Measurements from ENCODE around the gene PGM1.

Gene PGM1

DNA sequence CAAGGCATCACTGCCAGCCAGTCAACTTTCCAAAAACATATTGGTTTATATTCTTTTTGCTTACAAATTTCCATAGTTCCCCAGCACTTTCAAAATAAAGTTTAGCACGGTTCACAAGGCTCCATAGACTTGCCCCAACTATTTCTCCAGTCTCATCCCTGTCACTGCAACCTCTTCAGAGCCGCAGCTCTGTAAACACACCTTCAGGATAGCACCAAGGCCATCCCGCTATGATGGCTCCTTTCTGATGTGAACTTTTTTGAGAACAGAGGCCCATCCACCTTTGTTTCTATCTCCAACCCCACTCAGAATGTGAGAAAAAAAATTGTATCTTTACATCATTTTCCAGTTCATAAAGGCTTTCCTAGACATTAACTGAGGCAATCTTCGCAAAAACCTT lies 26.3 kb downstream of the PGM1 start:
- Histone ChIP-seq H3K9me3 (ENCODE audit: insufficient read depth, low read depth, low read length) (no peaks in the 10 kb centered on the region), H3K9me2 (replicated peaks; ENCODE audit: low read depth, low read length) (no peaks in the 10 kb centered on the region)

GRCh38 chr1:63620671-63621070 lies 27.5 kb downstream of the PGM1 start:
- H3K9ac ChIP-seq (ENCODE audit: low read depth, low read length, poor library complexity, severe bottlenecking) = no peak overlapping the region
- no peaks in the 10 kb centered on the region for H3K9me3 ChIP-seq (ENCODE audit: insufficient read depth, low read depth, low read length)
- peaks cover 23% of the 10 kb centered on the region; the same call in 1 of the 2 replicates for H3K79me2 ChIP-seq (ENCODE audit: insufficient read depth, low read length)
- H4K20me1 ChIP-seq (ENCODE audit: insufficient read depth, low read length, poor library complexity, severe bottlenecking) = no peaks in the 10 kb centered on the region
- H3F3A ChIP-seq (ENCODE audit: low read depth) = no peaks in the 10 kb centered on the region
- no peaks in the 10 kb centered on the region for H3K9me2 ChIP-seq (replicated peaks; ENCODE audit: low read depth, low read length)
- H3K36me3 ChIP-seq (ENCODE audit: insufficient read depth, low read length) = peaks cover 7% of the 10 kb centered on the region; the same call in 1 of the 2 replicates
- H3K4me2 ChIP-seq (ENCODE audit: low read depth, low read length, poor library complexity, severe bottlenecking) = no peak overlapping the region
- no peak overlapping the region for H2AFZ ChIP-seq (ENCODE audit: low read length)
- H3K27me3 ChIP-seq (ENCODE audit: insufficient read depth, low read length, poor library complexity, severe bottlenecking) = no peaks in the 10 kb centered on the region
- TF ChIP-seq, protein P1, sequence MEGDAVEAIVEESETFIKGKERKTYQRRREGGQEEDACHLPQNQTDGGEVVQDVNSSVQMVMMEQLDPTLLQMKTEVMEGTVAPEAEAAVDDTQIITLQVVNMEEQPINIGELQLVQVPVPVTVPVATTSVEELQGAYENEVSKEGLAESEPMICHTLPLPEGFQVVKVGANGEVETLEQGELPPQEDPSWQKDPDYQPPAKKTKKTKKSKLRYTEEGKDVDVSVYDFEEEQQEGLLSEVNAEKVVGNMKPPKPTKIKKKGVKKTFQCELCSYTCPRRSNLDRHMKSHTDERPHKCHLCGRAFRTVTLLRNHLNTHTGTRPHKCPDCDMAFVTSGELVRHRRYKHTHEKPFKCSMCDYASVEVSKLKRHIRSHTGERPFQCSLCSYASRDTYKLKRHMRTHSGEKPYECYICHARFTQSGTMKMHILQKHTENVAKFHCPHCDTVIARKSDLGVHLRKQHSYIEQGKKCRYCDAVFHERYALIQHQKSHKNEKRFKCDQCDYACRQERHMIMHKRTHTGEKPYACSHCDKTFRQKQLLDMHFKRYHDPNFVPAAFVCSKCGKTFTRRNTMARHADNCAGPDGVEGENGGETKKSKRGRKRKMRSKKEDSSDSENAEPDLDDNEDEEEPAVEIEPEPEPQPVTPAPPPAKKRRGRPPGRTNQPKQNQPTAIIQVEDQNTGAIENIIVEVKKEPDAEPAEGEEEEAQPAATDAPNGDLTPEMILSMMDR (conservative IDR thresholded peaks at IDR 0.05; ENCODE audit: low read length) = no peak
- no peak for TF ChIP-seq EZH2phosphoT487 (IDR thresholded peaks at IDR 0.05; ENCODE audit: borderline replicate concordance)
- H3K4me1 ChIP-seq (ENCODE audit: insufficient read depth, low read length, poor library complexity, severe bottlenecking) = peaks cover 5% of the 10 kb centered on the region
- H3K4me3 ChIP-seq (ENCODE audit: low read length, poor library complexity, severe bottlenecking) = no peak overlapping the region

More for the DNA sequence above, 26.3 kb downstream of the PGM1 start:
- Histone ChIP-seq H3K4me1 (ENCODE audit: insufficient read depth, low read length, poor library complexity, severe bottlenecking) (no peaks in the 10 kb centered on the region), H3F3A (ENCODE audit: low read depth) (no peaks in the 10 kb centered on the region), H4K20me1 (ENCODE audit: insufficient read depth, low read length, poor library complexity, severe bottlenecking) (no peaks in the 10 kb centered on the region), H3K4me3 (ENCODE audit: low read length, poor library complexity, severe bottlenecking) (no peak overlapping the region), H3K36me3 (ENCODE audit: insufficient read depth, low read length) (peaks cover 14% of the 10 kb centered on the region; the same call in 1 of the 2 replicates), H3K4me2 (ENCODE audit: low read depth, low read length, poor library complexity, severe bottlenecking) (no peak overlapping the region), H3K9ac (ENCODE audit: low read depth, low read length, poor library complexity, severe bottlenecking) (no peak overlapping the region), H3K79me2 (ENCODE audit: insufficient read depth, low read length) (peaks cover 23% of the 10 kb centered on the region; the same call in 1 of the 2 replicates), H3K27me3 (ENCODE audit: insufficient read depth, low read length, poor library complexity, severe bottlenecking) (no peaks in the 10 kb centered on the region), H2AFZ (ENCODE audit: low read length) (no peak overlapping the region)
- TF ChIP-seq, protein P1 (conservative IDR thresholded peaks at IDR 0.05; ENCODE audit: low read length) = no peak
- no peak for TF ChIP-seq EZH2phosphoT487 (IDR thresholded peaks at IDR 0.05; ENCODE audit: borderline replicate concordance)

DNA sequence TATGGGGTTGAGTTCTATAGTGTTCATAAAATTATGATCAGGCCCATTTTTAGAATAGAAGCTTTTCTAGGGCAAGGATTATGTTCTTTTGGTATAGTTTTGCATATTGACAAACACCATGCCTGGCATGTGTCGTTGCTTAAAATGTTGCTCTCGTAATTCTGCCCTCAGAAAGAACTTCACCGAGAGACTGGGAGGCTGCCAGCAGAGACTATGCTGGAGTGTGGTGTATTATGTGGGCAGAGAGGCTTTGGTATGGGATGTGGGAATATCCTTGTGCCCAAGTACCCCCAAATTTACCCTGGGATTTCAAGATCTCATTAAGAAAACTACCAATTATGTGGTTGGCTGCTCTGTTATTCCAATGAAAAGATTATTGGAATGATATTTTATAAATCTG lies 27.9 kb downstream of the PGM1 start:
- no peaks in the 10 kb centered on the region for H3F3A ChIP-seq (ENCODE audit: low read depth)
- no peak overlapping the region for H3K9ac ChIP-seq (ENCODE audit: low read depth, low read length, poor library complexity, severe bottlenecking)
- no peak overlapping the region for H3K4me2 ChIP-seq (ENCODE audit: low read depth, low read length, poor library complexity, severe bottlenecking)
- no peak overlapping the region for H3K4me3 ChIP-seq (ENCODE audit: low read length, poor library complexity, severe bottlenecking)
- peaks cover 7% of the 10 kb centered on the region; the same call in 1 of the 2 replicates for H3K36me3 ChIP-seq (ENCODE audit: insufficient read depth, low read length)
- no peak for TF ChIP-seq EZH2phosphoT487 (IDR thresholded peaks at IDR 0.05; ENCODE audit: borderline replicate concordance)
- TF ChIP-seq, protein P1 (conservative IDR thresholded peaks at IDR 0.05; ENCODE audit: low read length) = no peak
- H4K20me1 ChIP-seq (ENCODE audit: insufficient read depth, low read length, poor library complexity, severe bottlenecking) = no peaks in the 10 kb centered on the region
- peaks cover 23% of the 10 kb centered on the region; the same call in 1 of the 2 replicates for H3K79me2 ChIP-seq (ENCODE audit: insufficient read depth, low read length)
- H3K9me2 ChIP-seq (replicated peaks; ENCODE audit: low read depth, low read length) = no peaks in the 10 kb centered on the region
- peaks cover 9% of the 10 kb centered on the region for H3K4me1 ChIP-seq (ENCODE audit: insufficient read depth, low read length, poor library complexity, severe bottlenecking)
- H2AFZ ChIP-seq (ENCODE audit: low read length) = no peak overlapping the region
- H3K27me3 ChIP-seq (ENCODE audit: insufficient read depth, low read length, poor library complexity, severe bottlenecking) = no peaks in the 10 kb centered on the region
- no peaks in the 10 kb centered on the region for H3K9me3 ChIP-seq (ENCODE audit: insufficient read depth, low read depth, low read length)
